ENCODE measurements around the gene MRPL49. TPM values are rescaled to one million over a fixed set of nuclear protein-coding genes. Genes with fewer than 3 reads are reported as not detected.
A peak's percentile ranks its signal among the peaks of the same experiment; 100 is the strongest.

Gene MRPL49
- total and polyA plus RNA-seq, 2 of the 13 experiments (the other 11 are each of a cell fraction or from before 2014, with no cell fraction given): 39.2 to 53.3 TPM

DNA sequence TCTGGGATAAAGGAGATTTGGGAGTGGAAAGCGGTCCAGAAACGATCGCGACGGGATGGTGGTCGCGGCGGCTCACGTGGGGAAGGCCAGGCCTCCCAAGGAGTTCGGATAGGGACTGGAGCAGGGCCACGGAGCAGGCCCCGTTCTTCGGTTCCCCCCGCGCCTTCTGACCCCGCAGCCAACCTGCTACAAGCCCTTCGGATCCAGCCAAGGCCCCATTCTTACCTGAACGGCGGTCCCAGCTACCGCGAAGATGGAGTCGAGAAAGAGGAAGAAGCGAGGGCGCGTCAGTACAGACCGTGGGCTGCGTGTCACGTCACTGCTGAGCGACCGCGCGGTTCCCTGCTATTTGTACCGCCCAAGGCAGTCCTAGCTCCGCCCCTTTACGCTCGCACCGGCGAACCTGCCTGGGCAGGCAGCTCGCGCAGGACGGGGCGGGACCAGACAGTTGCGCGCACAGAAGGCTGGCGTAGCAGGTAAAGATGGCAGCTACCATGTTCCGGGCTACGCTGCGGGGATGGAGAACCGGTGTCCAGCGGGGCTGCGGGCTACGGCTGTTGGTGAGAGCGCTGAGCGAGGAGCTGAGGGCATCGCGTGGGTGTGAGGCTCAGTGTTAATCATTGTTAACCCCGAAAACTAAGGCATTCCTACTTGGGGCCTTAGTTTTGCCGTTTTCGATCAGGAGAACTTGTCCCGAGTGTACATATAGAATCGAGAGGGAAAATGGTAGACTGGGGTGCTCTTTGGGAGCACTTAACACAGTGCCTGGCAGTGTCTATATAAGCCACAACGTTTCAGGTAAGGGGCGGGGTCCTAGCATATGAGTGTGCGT lies at the start of gene MRPL49, which contains the start of gene FAU (continued):
- TF ChIP-seq, protein P1, sequence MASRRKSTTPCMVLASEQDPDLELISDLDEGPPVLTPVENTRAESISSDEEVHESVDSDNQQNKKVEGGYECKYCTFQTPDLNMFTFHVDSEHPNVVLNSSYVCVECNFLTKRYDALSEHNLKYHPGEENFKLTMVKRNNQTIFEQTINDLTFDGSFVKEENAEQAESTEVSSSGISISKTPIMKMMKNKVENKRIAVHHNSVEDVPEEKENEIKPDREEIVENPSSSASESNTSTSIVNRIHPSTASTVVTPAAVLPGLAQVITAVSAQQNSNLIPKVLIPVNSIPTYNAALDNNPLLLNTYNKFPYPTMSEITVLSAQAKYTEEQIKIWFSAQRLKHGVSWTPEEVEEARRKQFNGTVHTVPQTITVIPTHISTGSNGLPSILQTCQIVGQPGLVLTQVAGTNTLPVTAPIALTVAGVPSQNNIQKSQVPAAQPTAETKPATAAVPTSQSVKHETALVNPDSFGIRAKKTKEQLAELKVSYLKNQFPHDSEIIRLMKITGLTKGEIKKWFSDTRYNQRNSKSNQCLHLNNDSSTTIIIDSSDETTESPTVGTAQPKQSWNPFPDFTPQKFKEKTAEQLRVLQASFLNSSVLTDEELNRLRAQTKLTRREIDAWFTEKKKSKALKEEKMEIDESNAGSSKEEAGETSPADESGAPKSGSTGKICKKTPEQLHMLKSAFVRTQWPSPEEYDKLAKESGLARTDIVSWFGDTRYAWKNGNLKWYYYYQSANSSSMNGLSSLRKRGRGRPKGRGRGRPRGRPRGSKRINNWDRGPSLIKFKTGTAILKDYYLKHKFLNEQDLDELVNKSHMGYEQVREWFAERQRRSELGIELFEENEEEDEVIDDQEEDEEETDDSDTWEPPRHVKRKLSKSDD (CRISPR knock-in tag; IDR thresholded peaks at IDR 0.05; ENCODE audit: low read depth): peak; percentile 98
- TF ChIP-seq HNRNPK (IDR thresholded peaks at IDR 0.05; ENCODE audit: low read depth, low read length, poor library complexity, severe bottlenecking): no peak
- no peak for TF ChIP-seq GPN1 (CRISPR knock-in tag; IDR thresholded peaks at IDR 0.05; ENCODE audit: borderline replicate concordance)
- 0 out of 2 replicates have a peak, but pooled peaks have one; percentile 64 for TF ChIP-seq ZNF776 (CRISPR knock-in tag; IDR thresholded peaks at IDR 0.05)
- TF ChIP-seq PRDM4 (CRISPR knock-in tag; IDR thresholded peaks at IDR 0.05; ENCODE audit: borderline replicate concordance): 0 out of 2 replicates have a peak, but pooled peaks have one; percentile 33
- peak; percentile 90 for TF ChIP-seq ZNF350 (CRISPR knock-in tag; IDR thresholded peaks at IDR 0.05; ENCODE audit: borderline replicate concordance, low read depth)
- TF ChIP-seq HMG20B (CRISPR knock-in tag; conservative IDR thresholded peaks at IDR 0.05): peak; percentile 38; the same call in 1 of the 2 replicates
- no peak; the same call in 1 of the 2 replicates for TF ChIP-seq ZNF761 (CRISPR knock-in tag; conservative IDR thresholded peaks at IDR 0.05)
- TF ChIP-seq ZSCAN31 (CRISPR knock-in tag; IDR thresholded peaks at IDR 0.05; ENCODE audit: low read depth): peak; percentile 95
- peak; percentile 70; the same call in 1 of the 2 replicates for TF ChIP-seq ZMYM4 (CRISPR knock-in tag; IDR thresholded peaks at IDR 0.05)
- no peak for TF ChIP-seq MAZ (IDR thresholded peaks at IDR 0.05; ENCODE audit: borderline replicate concordance, low read depth, low read length)
- peak; percentile 86; the same call in 1 of the 2 replicates for TF ChIP-seq MAZ (CRISPR knock-in tag; IDR thresholded peaks at IDR 0.05; ENCODE audit: low read depth)
- 0 out of 2 replicates have a peak, but pooled peaks have one; percentile 21 for TF ChIP-seq ZNF274 (CRISPR knock-in tag; IDR thresholded peaks at IDR 0.05)
- TF ChIP-seq THAP11 (CRISPR knock-in tag; IDR thresholded peaks at IDR 0.05): peak; percentile 93
- TF ChIP-seq SMC3 (IDR thresholded peaks at IDR 0.05; ENCODE audit: low read length): no peak
- TF ChIP-seq ARHGAP35 (CRISPR knock-in tag; IDR thresholded peaks at IDR 0.05; ENCODE audit: borderline replicate concordance): no peak
- no peak for TF ChIP-seq ZNF616 (CRISPR knock-in tag; IDR thresholded peaks at IDR 0.05; ENCODE audit: low read depth)
- peak; percentile 90 for TF ChIP-seq POLR2AphosphoS5 (IDR thresholded peaks at IDR 0.05; ENCODE audit: low read depth, low read length)
- no peak for TF ChIP-seq ZNF572 (CRISPR knock-in tag; IDR thresholded peaks at IDR 0.05)
- TF ChIP-seq ZNF557 (CRISPR knock-in tag; IDR thresholded peaks at IDR 0.05): no peak
- peak; percentile 85; the same call in 1 of the 2 replicates for TF ChIP-seq ZNF556 (CRISPR knock-in tag; IDR thresholded peaks at IDR 0.05; ENCODE audit: borderline replicate concordance)
- TF ChIP-seq ADNP (CRISPR knock-in tag; IDR thresholded peaks at IDR 0.05): no peak
- TF ChIP-seq ZNF678 (CRISPR knock-in tag; IDR thresholded peaks at IDR 0.05): no peak; the same call in 1 of the 2 replicates

Measured in HepG2 (cell line).